NCI-H526 treated with DMSO at 0.1 percent for 48 hours (cell line): ENCODE results near the gene SLC4A8.

Experiments used
- DNase-seq: peaks from one replicate; lab custom pipeline; 2025; lab: John Stamatoyannopoulos, UW

Gene SLC4A8

DNA sequence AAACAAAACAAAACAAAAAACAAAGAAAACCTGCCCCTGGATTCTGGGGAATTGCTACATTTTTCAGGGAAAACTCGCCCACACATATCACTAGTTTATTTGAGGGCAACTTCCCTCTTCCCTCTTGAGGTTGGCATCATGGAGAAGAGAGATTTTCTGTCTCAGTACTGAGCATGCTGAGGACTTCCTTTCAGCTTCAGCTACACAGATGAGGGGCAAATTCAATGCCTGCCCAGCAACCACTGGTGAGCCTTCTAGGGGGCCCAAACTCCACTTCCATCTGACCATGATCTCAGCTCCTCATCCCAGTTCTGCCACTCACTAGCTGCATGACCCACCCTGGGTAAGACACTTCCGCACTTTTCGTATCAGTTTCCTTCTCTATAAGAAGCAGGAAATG lies 103.3 kb downstream of the SLC4A8 start:
- DNase-seq: no peak

DNA sequence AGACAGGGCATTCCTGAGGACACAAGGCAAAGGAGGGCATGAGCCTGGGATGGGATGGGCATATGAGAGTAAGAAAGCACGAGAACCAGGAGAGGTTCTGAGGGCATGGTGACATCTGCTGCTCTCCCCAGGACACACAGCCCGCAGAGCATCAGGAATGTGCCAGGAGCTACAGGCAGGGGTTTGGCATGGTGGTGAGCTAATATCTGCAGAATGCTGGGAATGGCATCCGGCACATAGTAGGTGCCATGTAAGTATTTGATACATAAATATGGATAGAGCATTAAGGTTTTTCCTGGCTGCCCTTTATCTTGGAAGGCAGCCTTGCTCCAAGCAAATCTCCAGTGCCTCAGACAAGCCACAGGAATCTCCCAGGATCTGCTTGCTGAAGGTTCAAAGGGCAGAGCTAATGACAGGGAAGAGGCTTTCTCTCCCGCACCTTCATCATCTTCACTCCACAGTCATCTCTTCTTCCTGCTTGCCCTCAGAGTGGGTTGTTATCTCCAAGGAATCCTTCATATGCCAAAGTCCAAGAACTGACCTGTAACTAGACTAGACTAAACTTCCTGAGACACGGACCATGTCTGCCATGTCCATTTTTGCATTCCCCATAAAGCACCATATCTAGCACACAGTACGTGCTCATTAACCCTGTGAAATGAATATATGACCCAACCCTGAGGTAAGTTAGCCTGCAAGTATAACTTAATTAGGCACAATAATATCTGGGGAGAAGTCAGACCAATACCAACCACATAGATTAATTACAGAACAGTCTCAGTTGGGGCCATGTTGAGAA lies 104.4 kb downstream of the SLC4A8 start:
- no peak for DNase-seq

DNA sequence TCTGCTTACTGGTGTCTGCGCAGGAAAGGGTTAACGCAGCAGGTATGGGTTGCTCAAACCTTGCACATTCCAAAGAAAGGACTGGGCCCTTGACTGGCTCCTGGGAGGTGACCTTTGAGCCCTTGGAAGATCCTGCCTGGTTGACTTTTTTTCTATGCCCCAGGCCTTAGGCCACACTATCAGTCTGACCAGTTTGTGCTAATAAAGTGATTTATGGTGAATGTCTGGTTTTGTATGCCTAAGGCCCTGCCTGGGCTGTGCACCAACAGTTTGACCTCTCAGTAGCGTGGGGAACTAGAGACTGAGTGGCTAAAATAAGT lies 105.0 kb downstream of the SLC4A8 start:
- DNase-seq: no peak

DNA sequence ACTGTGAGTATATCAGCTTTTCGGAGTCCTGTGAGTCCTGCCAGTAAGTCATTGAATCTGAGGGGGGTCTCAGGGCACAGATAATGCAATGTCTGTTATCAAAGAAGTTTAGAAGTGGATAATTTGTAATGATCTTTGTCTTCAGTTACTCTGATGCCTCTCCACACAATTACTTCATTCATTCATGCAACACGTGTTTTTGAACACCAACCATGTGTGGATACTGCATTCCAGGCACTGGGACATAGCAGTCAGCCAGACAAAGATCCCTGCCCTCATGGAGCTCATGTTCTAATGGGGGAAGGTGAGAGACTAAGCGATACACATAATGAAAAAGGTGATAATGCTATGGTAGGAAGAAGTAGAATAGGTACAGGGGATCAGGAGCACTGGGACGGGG lies 105.6 kb downstream of the SLC4A8 start:
- DNase-seq: no peak

DNA sequence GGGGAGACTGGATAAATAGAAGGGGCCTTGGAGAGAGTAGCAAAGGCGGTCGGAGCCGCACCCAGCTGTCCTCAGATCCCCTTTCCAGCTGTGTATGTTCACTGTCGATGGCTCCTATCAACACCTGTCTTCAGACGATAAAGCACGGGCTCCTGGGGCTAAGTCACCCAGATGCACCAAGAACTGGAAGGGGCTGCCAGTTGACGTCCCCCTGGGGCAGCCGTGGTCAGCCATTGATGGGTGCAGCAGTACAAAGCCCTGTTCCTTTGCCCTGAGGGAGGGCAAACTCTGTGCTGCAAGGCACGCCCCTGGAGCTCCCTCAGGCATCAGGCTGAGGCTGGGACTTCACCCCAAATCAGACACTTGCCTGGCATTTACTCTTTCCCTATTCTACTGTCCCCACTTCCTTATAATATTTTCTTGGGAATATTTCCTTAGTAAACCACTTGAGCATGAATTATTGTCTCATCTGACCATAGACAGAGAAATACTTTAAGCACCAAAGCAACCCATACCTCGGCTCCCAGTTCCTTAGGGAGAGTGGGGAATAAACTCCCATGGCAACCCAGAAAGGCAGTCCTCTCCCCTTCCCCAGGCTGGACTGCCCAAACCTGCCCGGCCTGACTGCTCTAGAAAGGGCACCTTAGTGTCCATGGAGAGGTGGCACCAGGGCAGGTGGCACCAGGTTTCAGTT lies 106.8 kb downstream of the SLC4A8 start:
- no peak for DNase-seq

DNA sequence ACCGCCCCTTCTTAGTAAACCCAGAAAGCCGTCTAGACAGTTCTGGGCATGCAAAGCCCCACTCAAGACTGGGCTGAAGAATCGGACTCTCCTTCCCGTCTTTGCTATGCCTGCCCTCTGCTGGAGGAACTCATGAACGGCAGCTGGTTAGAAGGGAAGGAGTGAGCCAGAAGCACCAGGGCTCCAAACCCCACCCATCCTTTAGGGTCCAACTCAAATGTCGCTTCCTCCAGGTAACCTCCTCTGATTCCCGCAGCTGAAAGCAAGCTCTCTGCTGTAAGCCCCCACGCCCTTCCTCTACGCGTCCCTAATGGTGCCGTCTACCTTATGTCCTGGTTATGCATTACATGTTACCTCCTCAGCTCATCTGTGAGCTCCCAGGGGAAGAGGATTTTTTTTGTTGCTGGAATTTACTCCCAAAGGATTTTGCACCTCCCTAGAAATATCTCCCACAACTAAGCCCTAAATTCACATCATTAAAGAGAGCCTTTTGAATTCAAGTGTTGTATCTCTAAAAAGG lies 107.4 kb downstream of the SLC4A8 start:
- DNase-seq: peak; percentile 76

DNA sequence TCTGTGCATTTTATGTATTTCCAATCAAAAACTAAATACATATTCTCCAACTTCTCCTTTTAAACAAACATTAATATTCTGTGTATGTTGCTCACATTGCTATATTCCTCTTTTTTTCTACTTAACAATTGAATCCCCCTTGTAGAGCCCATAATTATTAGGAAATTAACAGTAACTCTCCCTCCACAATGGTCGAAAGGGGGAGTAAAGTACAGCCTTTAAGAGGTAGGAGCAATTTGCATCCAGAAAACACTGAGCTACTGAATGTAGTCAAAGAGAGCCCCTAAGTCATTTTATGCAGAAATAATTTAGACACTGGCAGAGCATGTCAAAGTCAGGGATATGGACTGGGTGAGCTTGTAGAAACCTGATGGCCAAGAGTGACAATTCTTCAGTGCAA lies 109.2 kb downstream of the SLC4A8 start:
- peak; percentile 32 for DNase-seq

DNA sequence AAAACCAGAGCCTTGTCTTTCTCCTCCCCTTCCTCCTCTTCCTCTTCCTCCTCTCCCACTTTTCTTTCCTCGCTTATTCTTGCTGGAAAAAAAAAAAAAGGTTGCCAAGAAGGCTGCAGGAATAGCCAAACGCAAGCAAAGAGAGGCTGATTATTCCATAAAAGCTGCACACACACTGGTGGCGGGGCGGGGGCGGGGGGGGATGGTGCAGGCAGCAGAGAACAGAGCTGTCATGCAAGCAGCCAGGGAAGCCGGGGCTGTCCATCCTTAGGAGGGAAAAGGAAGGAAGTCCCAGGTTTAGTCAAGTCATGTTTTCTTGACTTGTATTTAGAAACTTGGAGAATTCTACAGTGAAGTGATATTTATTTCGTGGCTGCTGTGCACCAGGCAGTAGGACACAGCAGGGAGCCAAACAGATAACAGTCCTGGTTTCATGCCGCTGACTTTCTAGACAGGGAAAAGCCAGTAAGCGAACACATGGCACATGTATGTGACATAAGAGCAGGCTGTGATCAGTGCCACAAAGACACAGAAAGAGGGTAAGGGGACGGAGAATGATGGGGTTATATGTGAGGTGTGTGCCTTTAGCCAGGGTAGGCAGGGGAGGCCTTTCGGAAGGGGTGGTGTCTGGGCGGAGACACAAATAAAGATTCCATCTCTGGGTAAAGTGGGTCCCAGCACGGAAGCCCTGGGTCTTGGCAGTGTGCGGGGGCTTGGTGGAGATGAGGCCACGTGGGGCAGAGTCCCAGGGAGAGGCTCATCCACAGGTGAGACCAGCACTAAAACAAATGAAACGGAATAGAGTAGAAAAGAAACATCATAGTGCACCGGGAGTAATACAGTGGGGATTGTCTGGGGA lies 109.8 kb downstream of the SLC4A8 start:
- no peak for DNase-seq

DNA sequence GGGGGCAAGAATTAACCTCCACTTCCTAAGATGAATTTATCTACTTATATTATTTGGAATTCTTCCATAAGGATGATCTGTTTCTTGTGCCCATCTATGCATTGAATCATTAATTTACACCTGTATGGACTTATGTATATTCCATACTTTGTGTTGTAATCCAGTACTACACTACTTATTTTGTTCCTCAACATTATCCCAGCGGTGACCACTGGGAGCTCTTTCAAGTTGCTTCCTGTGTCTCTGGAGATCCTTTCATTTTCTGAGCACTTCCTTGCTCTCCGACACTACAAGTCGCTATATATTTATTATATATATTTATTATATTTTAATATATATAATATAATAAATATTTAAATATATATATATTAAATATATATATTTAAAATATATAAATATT lies 111.5 kb downstream of the SLC4A8 start:
- DNase-seq: no peak

DNA sequence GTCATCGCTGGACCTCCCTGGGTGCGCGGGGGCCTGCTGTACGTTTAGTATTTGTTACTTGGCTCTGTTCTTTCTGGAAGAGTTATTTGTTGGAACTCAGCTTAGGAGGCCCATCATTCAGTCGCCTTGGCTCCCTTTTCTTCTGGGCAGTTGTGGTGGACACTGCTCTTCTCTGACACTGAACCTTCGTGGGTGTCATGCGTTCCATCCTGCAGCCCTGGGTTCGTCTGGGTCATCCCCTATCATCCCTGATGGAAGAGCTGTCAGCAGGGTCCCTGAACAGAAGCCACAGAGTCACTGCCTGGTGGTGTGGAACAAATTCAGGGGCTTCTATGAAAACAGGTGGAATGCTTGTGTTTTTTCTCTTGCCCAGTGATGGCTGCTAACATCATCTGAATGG lies 113.5 kb downstream of the SLC4A8 start:
- DNase-seq: no peak

DNA sequence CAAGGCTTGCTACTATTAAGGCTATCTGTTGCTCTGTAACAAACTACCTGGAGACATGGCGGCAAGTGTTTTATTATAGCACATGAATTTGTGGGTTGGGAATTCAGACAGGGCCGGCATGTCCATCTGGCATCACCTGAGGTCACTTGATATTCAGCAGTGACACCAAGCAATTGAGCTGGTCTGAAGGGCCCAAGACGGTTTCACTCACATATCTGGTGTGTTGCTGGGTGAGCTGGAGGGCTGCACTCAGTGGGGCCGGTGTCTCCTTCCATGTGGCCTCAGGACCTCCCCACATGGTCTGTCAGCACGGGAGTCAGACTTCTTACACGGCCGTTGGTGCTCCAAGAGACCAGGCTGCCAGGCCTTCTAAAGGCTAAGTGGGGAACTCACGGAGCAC lies 114.0 kb downstream of the SLC4A8 start:
- DNase-seq: no peak

DNA sequence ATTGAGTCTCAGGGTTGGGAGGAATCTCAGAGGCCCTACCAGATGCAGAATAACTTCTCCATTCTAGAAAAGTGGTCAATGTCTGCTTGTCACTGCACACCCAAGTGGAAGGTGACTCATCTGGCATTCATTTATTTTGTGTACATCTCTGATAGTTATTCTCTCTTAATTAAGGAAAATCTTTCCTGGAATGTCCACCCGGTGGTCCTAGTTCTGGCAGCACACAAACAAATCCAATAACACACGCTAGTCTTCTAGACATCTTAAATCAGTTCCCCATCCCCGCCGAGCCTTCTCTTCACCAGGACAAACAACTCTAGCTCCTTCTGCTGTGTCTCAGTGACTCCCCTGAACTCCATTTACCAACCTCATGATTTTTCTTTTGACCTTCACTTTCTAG lies 116.4 kb downstream of the SLC4A8 start:
- DNase-seq: no peak

DNA sequence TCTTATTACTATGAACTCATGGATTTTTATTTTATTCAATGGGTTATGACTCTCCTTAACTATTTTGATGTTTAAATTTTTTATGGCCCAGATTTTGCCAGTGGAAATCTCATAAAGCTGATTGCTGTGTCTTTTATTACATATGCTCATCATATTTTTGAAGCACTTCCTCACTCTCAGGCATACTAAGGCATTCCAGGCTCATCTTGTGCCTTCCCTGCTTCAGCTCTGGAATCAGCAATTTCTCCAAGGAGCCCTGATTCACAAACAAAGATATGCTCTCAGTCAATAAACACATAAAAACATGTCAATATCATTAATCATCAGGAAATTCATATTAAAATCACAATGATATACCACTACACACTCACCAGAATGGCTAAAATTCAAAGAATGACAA lies 121.5 kb downstream of the SLC4A8 start:
- DNase-seq: no peak

DNA sequence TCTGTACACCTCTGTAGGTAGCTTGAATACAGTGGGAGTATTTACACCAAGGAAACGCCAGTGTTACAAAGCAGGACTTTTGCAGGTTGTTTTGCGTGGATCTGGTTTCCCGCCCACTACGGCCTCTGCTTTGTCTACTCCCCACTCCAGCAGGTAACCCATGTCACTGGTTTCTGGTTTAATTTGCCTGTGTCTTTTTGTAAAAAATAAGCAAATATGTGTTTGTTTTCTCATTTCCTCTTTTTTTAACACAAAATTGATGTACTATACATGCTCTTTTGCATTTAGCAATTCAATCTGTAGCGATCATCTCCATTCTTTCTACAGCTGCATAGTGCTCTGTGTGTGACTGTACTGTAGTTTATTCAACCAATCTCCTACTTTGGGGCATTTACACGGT lies 123.0 kb downstream of the SLC4A8 start:
- DNase-seq: no peak

DNA sequence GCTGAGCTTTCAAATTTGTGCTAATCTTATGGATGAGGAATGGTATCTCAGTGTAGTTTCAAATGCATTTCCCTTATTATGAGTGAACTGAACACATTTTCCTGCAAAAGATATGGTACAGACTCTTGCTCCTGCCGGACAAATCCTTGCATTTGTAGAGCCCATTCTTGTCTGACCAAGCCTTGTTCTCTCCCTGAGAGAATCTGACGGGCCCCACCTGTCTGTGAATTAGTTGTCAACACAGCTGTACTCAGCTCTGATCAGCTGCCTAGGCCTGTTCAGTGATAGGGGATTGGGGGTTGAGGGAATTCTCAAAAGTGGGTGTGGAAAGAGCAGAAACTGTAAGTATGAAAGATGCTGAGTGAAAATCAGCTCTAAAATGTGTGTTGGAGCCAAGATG lies 123.6 kb downstream of the SLC4A8 start:
- no peak for DNase-seq

DNA sequence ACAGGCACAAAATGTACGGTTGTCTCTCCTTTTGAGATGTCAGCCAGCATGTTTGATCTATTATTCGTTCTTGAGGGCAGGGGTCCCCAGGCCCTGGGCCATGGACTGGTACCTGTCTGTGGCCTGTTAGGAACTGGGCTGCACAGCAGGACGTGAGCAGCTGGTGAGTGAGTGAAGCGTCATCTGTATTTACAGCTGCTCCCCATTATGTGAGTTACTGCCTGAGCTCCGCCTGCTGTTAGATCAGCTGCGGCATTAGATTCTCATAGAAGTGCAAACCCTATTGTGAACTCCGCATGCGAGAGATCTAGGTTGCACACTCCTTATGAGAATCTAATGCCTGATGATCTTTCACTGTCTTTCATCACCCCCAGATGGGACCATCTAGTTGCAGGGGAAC lies 125.0 kb downstream of the SLC4A8 start:
- DNase-seq: no peak
